Measurements from ENCODE around the gene SYCN. TPM values are rescaled to one million over a fixed set of nuclear protein-coding genes. Genes with fewer than 3 reads are reported as not detected.

The SYCN gene
- total and polyA plus RNA-seq, 2 of the 13 experiments (the other 11 are each of a cell fraction or from before 2014, with no cell fraction given): not detected

DNA sequence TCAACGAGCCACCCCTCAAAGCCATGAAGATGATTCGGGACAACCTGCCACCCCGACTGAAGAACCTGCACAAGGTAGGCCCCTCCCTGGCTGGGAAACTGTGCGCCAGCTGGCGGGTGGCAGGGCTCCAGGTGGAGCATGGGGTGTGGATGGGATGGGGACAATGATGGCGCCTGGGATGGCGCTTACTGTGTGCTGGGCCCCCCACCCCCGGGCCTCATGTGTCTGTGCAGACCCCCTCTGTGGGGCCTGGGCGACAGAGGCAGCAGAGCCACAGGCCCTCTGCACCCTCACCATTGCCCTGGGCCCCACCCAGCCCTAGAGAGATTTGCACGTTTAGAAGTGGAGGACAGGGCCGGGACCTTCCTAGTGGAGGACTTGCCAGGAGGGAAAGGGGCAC, 26.3 kb downstream of the SYCN start:
- no peak for FAIRE-seq
- no CpG with 5 or more reads among the region's 11 CpGs for WGBS (ENCODE audit: low lambda C conversion rate)
- H3K9ac ChIP-seq (ENCODE audit: insufficient read depth, low read depth, low read length): no peak overlapping the region
- POLR2A ChIA-PET: no interaction called here
- no peaks in the 10 kb centered on the region for H4K20me1 ChIP-seq (ENCODE audit: insufficient read depth, low read length)
- no peak overlapping the region for H3K4me3 ChIP-seq (replicated peaks in 1 of 3; ENCODE audit: insufficient read depth in 1 of 3, low read depth in 2 of 3, low read length in 3 of 3)
- no peak for ATAC-seq
- H3K27me3 ChIP-seq (ENCODE audit: control insufficient read depth in 1 of 2, insufficient read depth in 2 of 2, low read length in 2 of 2): no peaks in the 10 kb centered on the region; a peak in 1 of 5 replicates
- H3K9me3 ChIP-seq (ENCODE audit: low read length): no peaks in the 10 kb centered on the region
- TF ChIP-seq ZNF660 (CRISPR knock-in tag; IDR thresholded peaks at IDR 0.05; ENCODE audit: borderline replicate concordance, low read depth) (no peak), RFX1 (IDR thresholded peaks at IDR 0.05) (no peak), AGO2 (optimal IDR thresholded peaks at IDR 0.05; ENCODE audit: low read depth, low read length) (peak; percentile 6)
- H2AFZ ChIP-seq (ENCODE audit: low read length): no peak overlapping the region
- peaks cover 13% of the 10 kb centered on the region for H3K4me1 ChIP-seq (ENCODE audit: insufficient read depth, low read length)
- CTCF ChIA-PET (ENCODE audit: low intra/inter-chr PET ratio, low total read pairs): no interaction called here
- BruUV-seq (replicated peaks): no TSS peak
- H3K36me3 ChIP-seq (replicated peaks in 1 of 2; ENCODE audit: control insufficient read depth in 1 of 2, insufficient read depth in 2 of 2, low read length in 2 of 2): peaks cover 7 to 33% of the 10 kb centered on the region in 2 experiments; a peak in 4 of 5 replicates
- H3K27ac ChIP-seq (ENCODE audit: extremely low read length, insufficient read depth, low read length): no peak overlapping the region
- H3K4me2 ChIP-seq (ENCODE audit: low read depth, low read length): no peak overlapping the region
- intact Hi-C loops (cut with micrococcal nuclease; ENCODE audit: unreplicated experiment) (no loop called here), in situ Hi-C loops (cut with HindIII; ENCODE audit: extremely low pct_ligation_motif_present, low pct_unique_long_range_greater_than_20kb) (no loop called here)
- DNase-seq (ENCODE audit: low spot score): no peak
- no peaks in the 10 kb centered on the region for H3K79me2 ChIP-seq (ENCODE audit: insufficient read depth, low read length)

DNA sequence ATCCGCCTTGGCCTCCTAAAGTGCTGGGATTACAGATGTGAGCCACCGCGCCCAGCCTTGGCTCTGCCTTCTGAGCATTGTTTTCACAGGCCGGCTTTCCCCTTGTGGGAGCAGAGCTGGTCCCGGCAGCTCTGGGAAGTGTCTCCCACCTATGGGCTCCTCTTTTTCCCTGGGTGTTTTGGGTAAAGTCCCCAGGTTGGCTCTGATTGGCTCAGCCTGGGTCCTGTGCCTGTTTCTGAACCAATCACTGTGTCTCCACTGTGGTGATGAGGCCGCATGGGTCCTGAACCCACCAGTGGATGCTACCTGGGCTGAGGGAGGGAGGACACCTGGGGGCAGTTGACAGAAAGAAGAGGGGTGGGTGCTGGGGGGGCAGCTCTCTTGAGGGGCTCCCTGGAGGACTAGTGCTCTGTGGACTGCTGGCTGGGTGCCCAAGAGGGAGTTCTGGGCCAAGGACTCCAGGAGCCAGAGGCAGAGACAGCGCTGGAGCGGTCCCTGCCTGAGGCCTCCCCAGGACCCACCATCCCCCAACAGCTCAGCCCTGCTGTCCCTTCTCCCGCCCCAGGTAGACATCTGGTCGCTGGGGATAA, 26.9 kb downstream of the SYCN start:
- ATAC-seq: no peak
- no TSS peak for BruUV-seq (replicated peaks)
- 86% methylated on average over 1 of the region's 10 CpGs for WGBS (ENCODE audit: low lambda C conversion rate)
- H3K27ac ChIP-seq (ENCODE audit: extremely low read length, insufficient read depth, low read length): no peak overlapping the region
- peaks cover 11 to 36% of the 10 kb centered on the region in 2 experiments; a peak in 4 of 5 replicates for H3K36me3 ChIP-seq (replicated peaks in 1 of 2; ENCODE audit: control insufficient read depth in 1 of 2, insufficient read depth in 2 of 2, low read length in 2 of 2)
- in situ Hi-C loops (cut with HindIII; ENCODE audit: extremely low pct_ligation_motif_present, low pct_unique_long_range_greater_than_20kb) (no loop called here), intact Hi-C loops (cut with micrococcal nuclease; ENCODE audit: unreplicated experiment) (no loop called here)
- no peaks in the 10 kb centered on the region for H4K20me1 ChIP-seq (ENCODE audit: insufficient read depth, low read length)
- CTCF ChIA-PET (ENCODE audit: low intra/inter-chr PET ratio, low total read pairs): no interaction called here
- H2AFZ ChIP-seq (ENCODE audit: low read length): no peak overlapping the region
- no peak overlapping the region for H3K4me3 ChIP-seq (replicated peaks in 1 of 3; ENCODE audit: insufficient read depth in 1 of 3, low read depth in 2 of 3, low read length in 3 of 3)
- POLR2A ChIA-PET: no interaction called here
- no peak overlapping the region for H3K4me2 ChIP-seq (ENCODE audit: low read depth, low read length)
- H3K4me1 ChIP-seq (ENCODE audit: insufficient read depth, low read length): peaks cover 9% of the 10 kb centered on the region
- H3K9me3 ChIP-seq (ENCODE audit: low read length): no peaks in the 10 kb centered on the region
- no peak for FAIRE-seq
- TF ChIP-seq AGO2 (optimal IDR thresholded peaks at IDR 0.05; ENCODE audit: low read depth, low read length): peak; percentile 15
- no peak for TF ChIP-seq RARG (CRISPR knock-in tag; IDR thresholded peaks at IDR 0.05; ENCODE audit: low read depth)
- TF ChIP-seq HNRNPLL (IDR thresholded peaks at IDR 0.05; ENCODE audit: low read depth, low read length, poor library complexity, severe bottlenecking): no peak
- TF ChIP-seq, protein P1, sequence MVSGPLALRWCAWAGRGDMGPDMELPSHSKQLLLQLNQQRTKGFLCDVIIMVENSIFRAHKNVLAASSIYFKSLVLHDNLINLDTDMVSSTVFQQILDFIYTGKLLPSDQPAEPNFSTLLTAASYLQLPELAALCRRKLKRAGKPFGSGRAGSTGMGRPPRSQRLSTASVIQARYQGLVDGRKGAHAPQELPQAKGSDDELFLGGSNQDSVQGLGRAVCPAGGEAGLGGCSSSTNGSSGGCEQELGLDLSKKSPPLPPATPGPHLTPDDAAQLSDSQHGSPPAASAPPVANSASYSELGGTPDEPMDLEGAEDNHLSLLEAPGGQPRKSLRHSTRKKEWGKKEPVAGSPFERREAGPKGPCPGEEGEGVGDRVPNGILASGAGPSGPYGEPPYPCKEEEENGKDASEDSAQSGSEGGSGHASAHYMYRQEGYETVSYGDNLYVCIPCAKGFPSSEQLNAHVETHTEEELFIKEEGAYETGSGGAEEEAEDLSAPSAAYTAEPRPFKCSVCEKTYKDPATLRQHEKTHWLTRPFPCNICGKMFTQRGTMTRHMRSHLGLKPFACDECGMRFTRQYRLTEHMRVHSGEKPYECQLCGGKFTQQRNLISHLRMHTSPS (CRISPR knock-in tag; IDR thresholded peaks at IDR 0.05; ENCODE audit: low read depth): no peak
- no peak overlapping the region for H3K9ac ChIP-seq (ENCODE audit: insufficient read depth, low read depth, low read length)
- no peaks in the 10 kb centered on the region; a peak in 1 of 5 replicates for H3K27me3 ChIP-seq (ENCODE audit: control insufficient read depth in 1 of 2, insufficient read depth in 2 of 2, low read length in 2 of 2)
- no peak for DNase-seq (ENCODE audit: low spot score)
- H3K79me2 ChIP-seq (ENCODE audit: insufficient read depth, low read length): no peaks in the 10 kb centered on the region
